WTC11 (cell line): ENCODE measurements around the gene AADACL4. TPM values are rescaled to one million over a fixed set of nuclear protein-coding genes. Genes with fewer than 3 reads are reported as not detected.
A peak's percentile ranks its signal among the peaks of the same experiment; 100 is the strongest.

ENCODE experiments used
- AR ChIP-seq: fragments of 250-450 bp; sonication (Bioruptor Pico); IDR thresholded peaks from 2 replicates; pipeline ENCODE4 v1.9.0; 2021; ENCODE audit warnings: mild to moderate bottlenecking
- ESRRA ChIP-seq: sonication (generic); formaldehyde crosslinking; IDR thresholded peaks from 2 replicates; pipeline ENCODE4 v1.8.1; 2022; ENCODE audit warnings: mild to moderate bottlenecking, missing genetic modification reagents, borderline replicate concordance
- GTF2I ChIP-seq: fragments of 250-450 bp; sonication (Bioruptor Pico); conservative IDR thresholded peaks from 2 replicates; pipeline ENCODE4 v1.4.0; 2021; ENCODE audit warnings: mild to moderate bottlenecking
- HMGA2 ChIP-seq: fragments of 250-450 bp; sonication (Bioruptor Pico); IDR thresholded peaks from 2 replicates; pipeline ENCODE4 v1.4.0; 2021; ENCODE audit warnings: mild to moderate bottlenecking, moderate library complexity
- JAZF1 ChIP-seq: fragments of 250-450 bp; sonication (Bioruptor Pico); IDR thresholded peaks from 2 replicates; pipeline ENCODE4 v1.9.0; 2021; ENCODE audit warnings: moderate library complexity, mild to moderate bottlenecking, inconsistent platforms
- JUN ChIP-seq: sonication (generic); formaldehyde crosslinking; IDR thresholded peaks from 2 replicates; pipeline ENCODE4 v1.8.0; 2023; ENCODE audit warnings: mild to moderate bottlenecking, missing genetic modification reagents
- MXD4 ChIP-seq: fragments of 250-450 bp; sonication (Bioruptor Pico); IDR thresholded peaks from 2 replicates; pipeline ENCODE4 v1.8.0; 2021; ENCODE audit warnings: mild to moderate bottlenecking, moderate library complexity, borderline replicate concordance
- PRRX2 ChIP-seq: fragments of 250-450 bp; sonication (Bioruptor Pico); IDR thresholded peaks from 2 replicates; pipeline ENCODE4 v1.8.0; 2021; ENCODE audit warnings: mild to moderate bottlenecking
- SMAD4 ChIP-seq: sonication (generic); formaldehyde crosslinking; IDR thresholded peaks from 2 replicates; pipeline ENCODE4 v1.8.0; 2022; ENCODE audit warnings: mild to moderate bottlenecking, missing genetic modification reagents
- SP1 ChIP-seq: sonication (generic); formaldehyde crosslinking; conservative IDR thresholded peaks from 2 replicates; pipeline ENCODE4 v1.8.1; 2022; ENCODE audit warnings: missing genetic modification reagents
- STAT6 ChIP-seq: sonication (generic); formaldehyde crosslinking; conservative IDR thresholded peaks from 2 replicates; pipeline ENCODE4 v1.8.1; 2023; ENCODE audit warnings: mild to moderate bottlenecking, low read depth, missing genetic modification reagents, moderate library complexity
- TEAD1 ChIP-seq: sonication (generic); formaldehyde crosslinking; IDR thresholded peaks from 2 replicates; pipeline ENCODE4 v1.8.0; 2022; ENCODE audit warnings: mild to moderate bottlenecking, missing genetic modification reagents
- ZNF263 ChIP-seq: sonication (generic); formaldehyde crosslinking; IDR thresholded peaks from 2 replicates; pipeline ENCODE4 v1.8.1; 2022; ENCODE audit warnings: low read depth, mild to moderate bottlenecking, moderate library complexity, missing genetic modification reagents
- total RNA-seq: library from RNA; stranded (reverse); gene quantifications from 3 replicates; pipeline ENCODE4 v1.2.3, GENCODE V29; 2021
- TF ChIP-seq, protein P1 (sequence below): sonication (generic); formaldehyde crosslinking; IDR thresholded peaks from 2 replicates; pipeline ENCODE4 v1.8.1; 2023; ENCODE audit warnings: mild to moderate bottlenecking, moderate library complexity, missing genetic modification reagents
- TF ChIP-seq, protein P2 (sequence below): fragments of 250-450 bp; sonication (Bioruptor Pico); IDR thresholded peaks from 2 replicates; pipeline ENCODE4 v2.1.2; 2022; ENCODE audit warnings: mild to moderate bottlenecking, moderate library complexity
- TF ChIP-seq, protein P3 (sequence below): sonication (generic); formaldehyde crosslinking; IDR thresholded peaks from 2 replicates; pipeline ENCODE4 v1.8.0; 2023; ENCODE audit warnings: mild to moderate bottlenecking, missing genetic modification reagents
- TF ChIP-seq, protein P4 (sequence below): sonication (generic); formaldehyde crosslinking; IDR thresholded peaks from 2 replicates; pipeline ENCODE4 v1.8.0; 2023; ENCODE audit warnings: missing genetic modification reagents
- TF ChIP-seq, protein P5 (sequence below): fragments of 250-450 bp; sonication (Bioruptor Pico); IDR thresholded peaks from 2 replicates; pipeline ENCODE4 v1.9.0; 2021; ENCODE audit warnings: moderate library complexity, mild to moderate bottlenecking, inconsistent platforms, borderline replicate concordance
- TF ChIP-seq, protein P6 (sequence below): sonication (generic); formaldehyde crosslinking; IDR thresholded peaks from 2 replicates; pipeline ENCODE4 v1.8.1; 2022; ENCODE audit warnings: low read depth, missing genetic modification reagents, borderline replicate concordance
- TF ChIP-seq, protein P7 (sequence below): sonication (generic); formaldehyde crosslinking; IDR thresholded peaks from 2 replicates; pipeline ENCODE4 v1.8.0; 2022; ENCODE audit warnings: mild to moderate bottlenecking, missing genetic modification reagents

Gene AADACL4
- total RNA-seq, 1 experiment from 2014 or later = 0.11 TPM

DNA sequence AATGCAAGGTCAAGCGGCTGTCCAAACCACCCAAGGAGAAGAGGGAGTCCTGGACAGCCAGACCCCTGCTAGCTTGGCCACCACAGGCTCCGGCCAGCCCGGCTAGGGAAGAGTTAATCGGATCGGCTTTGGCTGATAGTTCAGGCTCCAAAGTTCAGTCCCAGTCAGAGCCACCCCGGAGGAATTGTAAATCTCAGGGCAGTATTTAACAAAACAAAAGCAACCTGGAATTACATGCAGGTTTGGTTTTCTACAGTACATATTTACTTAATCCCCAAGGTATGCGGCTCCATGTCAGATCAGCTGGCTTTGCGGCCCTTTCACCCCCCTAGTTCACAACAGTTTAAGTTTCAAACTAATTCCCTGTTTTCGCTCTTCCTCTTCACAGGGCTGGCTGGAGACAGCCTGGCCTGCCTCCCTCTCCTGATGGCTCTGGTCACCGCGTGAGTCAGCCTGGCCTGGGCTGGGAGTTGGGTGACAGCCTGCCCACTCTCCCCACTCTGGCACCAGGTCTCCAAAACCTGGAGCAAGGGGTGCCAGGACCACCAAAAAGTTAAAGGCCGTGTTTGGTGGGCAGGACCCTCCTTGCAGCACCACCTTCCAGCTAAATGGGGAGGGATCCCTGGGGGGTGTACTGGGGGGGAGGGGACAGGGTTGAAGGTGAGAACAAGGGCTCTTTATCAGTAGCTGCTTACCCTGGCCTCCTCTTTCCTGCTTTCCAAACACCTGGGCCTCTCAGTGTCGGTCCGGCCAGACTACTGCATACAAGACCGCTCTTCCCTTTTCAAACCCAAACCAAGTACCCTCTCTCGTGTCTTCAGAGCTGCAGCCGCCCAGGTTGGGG lies 27.8 kb upstream of the AADACL4 start (continued):
- no peak for TF ChIP-seq TEAD1
- no peak for TF ChIP-seq JAZF1 (CRISPR knock-in tag)
- no peak for TF ChIP-seq STAT6 (CRISPR knock-in tag)
- TF ChIP-seq, protein P1, sequence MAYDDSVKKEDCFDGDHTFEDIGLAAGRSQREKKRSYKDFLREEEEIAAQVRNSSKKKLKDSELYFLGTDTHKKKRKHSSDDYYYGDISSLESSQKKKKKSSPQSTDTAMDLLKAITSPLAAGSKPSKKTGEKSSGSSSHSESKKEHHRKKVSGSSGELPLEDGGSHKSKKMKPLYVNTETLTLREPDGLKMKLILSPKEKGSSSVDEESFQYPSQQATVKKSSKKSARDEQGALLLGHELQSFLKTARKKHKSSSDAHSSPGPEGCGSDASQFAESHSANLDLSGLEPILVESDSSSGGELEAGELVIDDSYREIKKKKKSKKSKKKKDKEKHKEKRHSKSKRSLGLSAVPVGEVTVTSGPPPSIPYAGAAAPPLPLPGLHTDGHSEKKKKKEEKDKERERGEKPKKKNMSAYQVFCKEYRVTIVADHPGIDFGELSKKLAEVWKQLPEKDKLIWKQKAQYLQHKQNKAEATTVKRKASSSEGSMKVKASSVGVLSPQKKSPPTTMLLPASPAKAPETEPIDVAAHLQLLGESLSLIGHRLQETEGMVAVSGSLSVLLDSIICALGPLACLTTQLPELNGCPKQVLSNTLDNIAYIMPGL (CRISPR knock-in tag) = no peak
- no peak for TF ChIP-seq SP1 (CRISPR knock-in tag)
- no peak for TF ChIP-seq GTF2I (CRISPR knock-in tag)
- TF ChIP-seq, protein P2, sequence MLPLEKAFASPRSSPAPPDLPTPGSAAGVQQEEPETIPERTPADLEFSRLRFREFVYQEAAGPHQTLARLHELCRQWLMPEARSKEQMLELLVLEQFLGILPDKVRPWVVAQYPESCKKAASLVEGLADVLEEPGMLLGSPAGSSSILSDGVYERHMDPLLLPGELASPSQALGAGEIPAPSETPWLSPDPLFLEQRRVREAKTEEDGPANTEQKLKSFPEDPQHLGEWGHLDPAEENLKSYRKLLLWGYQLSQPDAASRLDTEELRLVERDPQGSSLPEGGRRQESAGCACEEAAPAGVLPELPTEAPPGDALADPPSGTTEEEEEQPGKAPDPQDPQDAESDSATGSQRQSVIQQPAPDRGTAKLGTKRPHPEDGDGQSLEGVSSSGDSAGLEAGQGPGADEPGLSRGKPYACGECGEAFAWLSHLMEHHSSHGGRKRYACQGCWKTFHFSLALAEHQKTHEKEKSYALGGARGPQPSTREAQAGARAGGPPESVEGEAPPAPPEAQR (CRISPR knock-in tag) = no peak
- TF ChIP-seq, protein P3, sequence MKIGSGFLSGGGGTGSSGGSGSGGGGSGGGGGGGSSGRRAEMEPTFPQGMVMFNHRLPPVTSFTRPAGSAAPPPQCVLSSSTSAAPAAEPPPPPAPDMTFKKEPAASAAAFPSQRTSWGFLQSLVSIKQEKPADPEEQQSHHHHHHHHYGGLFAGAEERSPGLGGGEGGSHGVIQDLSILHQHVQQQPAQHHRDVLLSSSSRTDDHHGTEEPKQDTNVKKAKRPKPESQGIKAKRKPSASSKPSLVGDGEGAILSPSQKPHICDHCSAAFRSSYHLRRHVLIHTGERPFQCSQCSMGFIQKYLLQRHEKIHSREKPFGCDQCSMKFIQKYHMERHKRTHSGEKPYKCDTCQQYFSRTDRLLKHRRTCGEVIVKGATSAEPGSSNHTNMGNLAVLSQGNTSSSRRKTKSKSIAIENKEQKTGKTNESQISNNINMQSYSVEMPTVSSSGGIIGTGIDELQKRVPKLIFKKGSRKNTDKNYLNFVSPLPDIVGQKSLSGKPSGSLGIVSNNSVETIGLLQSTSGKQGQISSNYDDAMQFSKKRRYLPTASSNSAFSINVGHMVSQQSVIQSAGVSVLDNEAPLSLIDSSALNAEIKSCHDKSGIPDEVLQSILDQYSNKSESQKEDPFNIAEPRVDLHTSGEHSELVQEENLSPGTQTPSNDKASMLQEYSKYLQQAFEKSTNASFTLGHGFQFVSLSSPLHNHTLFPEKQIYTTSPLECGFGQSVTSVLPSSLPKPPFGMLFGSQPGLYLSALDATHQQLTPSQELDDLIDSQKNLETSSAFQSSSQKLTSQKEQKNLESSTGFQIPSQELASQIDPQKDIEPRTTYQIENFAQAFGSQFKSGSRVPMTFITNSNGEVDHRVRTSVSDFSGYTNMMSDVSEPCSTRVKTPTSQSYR (CRISPR knock-in tag) = 0 out of 2 replicates have a peak, but pooled peaks have one; percentile 1
- no peak for TF ChIP-seq ZNF263
- TF ChIP-seq, protein P4, sequence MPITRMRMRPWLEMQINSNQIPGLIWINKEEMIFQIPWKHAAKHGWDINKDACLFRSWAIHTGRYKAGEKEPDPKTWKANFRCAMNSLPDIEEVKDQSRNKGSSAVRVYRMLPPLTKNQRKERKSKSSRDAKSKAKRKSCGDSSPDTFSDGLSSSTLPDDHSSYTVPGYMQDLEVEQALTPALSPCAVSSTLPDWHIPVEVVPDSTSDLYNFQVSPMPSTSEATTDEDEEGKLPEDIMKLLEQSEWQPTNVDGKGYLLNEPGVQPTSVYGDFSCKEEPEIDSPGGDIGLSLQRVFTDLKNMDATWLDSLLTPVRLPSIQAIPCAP (CRISPR knock-in tag) = no peak
- TF ChIP-seq MXD4 (CRISPR knock-in tag) = no peak
- TF ChIP-seq, protein P5, sequence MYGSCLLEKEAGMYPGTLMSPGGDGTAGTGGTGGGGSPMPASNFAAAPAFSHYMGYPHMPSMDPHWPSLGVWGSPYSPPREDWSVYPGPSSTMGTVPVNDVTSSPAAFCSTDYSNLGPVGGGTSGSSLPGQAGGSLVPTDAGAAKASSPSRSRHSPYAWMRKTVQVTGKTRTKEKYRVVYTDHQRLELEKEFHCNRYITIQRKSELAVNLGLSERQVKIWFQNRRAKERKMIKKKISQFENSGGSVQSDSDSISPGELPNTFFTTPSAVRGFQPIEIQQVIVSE (CRISPR knock-in tag) = no peak
- no peak for TF ChIP-seq JUN (CRISPR knock-in tag)
- TF ChIP-seq HMGA2 = no peak
- TF ChIP-seq SMAD4 = no peak
- no peak for TF ChIP-seq PRRX2 (CRISPR knock-in tag)
- TF ChIP-seq, protein P6, sequence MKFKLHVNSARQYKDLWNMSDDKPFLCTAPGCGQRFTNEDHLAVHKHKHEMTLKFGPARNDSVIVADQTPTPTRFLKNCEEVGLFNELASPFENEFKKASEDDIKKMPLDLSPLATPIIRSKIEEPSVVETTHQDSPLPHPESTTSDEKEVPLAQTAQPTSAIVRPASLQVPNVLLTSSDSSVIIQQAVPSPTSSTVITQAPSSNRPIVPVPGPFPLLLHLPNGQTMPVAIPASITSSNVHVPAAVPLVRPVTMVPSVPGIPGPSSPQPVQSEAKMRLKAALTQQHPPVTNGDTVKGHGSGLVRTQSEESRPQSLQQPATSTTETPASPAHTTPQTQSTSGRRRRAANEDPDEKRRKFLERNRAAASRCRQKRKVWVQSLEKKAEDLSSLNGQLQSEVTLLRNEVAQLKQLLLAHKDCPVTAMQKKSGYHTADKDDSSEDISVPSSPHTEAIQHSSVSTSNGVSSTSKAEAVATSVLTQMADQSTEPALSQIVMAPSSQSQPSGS (CRISPR knock-in tag) = no peak
- no peak for TF ChIP-seq ESRRA (CRISPR knock-in tag)
- TF ChIP-seq, protein P7, sequence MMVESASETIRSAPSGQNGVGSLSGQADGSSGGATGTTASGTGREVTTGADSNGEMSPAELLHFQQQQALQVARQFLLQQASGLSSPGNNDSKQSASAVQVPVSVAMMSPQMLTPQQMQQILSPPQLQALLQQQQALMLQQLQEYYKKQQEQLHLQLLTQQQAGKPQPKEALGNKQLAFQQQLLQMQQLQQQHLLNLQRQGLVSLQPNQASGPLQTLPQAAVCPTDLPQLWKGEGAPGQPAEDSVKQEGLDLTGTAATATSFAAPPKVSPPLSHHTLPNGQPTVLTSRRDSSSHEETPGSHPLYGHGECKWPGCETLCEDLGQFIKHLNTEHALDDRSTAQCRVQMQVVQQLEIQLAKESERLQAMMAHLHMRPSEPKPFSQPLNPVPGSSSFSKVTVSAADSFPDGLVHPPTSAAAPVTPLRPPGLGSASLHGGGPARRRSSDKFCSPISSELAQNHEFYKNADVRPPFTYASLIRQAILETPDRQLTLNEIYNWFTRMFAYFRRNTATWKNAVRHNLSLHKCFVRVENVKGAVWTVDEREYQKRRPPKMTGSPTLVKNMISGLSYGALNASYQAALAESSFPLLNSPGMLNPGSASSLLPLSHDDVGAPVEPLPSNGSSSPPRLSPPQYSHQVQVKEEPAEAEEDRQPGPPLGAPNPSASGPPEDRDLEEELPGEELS (CRISPR knock-in tag) = peak; percentile 61; the same call in 1 of the 2 replicates
- TF ChIP-seq AR (CRISPR knock-in tag) = no peak
